GM20000 (cell line): ENCODE data around the gene WNK2.
A peak's percentile ranks its signal among the peaks of the same experiment; 100 is the strongest.

Experiments used
- DNase-seq: peaks from one replicate; pipeline ENCODE4 v3.0.0; 2012; ENCODE audit warnings: low spot score
- CTCF ChIP-seq: IDR thresholded peaks from 2 replicates; pipeline ENCODE4 v1.5.1; 2012; ENCODE audit warnings: mild to moderate bottlenecking, control low read depth; ENCODE audit errors: extremely low read depth, missing control alignments

Gene WNK2

GRCh38 chr9:93304574-93305496, 120.9 kb downstream of the WNK2 start:
- peak; percentile 69 for DNase-seq
- no peak for TF ChIP-seq CTCF

GRCh38 chr9:93305497-93306020, 121.6 kb downstream of the WNK2 start:
- DNase-seq = peak; percentile 28
- no peak for TF ChIP-seq CTCF

GRCh38 chr9:93306081-93306480, 122.1 kb downstream of the WNK2 start:
- TF ChIP-seq CTCF = no peak
- DNase-seq = no peak

GRCh38 chr9:93306579-93307091, 122.7 kb downstream of the WNK2 start:
- TF ChIP-seq CTCF = no peak
- no peak for DNase-seq

- no peak for TF ChIP-seq CTCF
- DNase-seq = no peak
Measured at GRCh38 chr9:93307468-93308157, 123.7 kb downstream of the WNK2 start.

GRCh38 chr9:93308158-93308602, 124.2 kb downstream of the WNK2 start:
- DNase-seq = no peak
- TF ChIP-seq CTCF = no peak

GRCh38 chr9:93308676-93309075, 124.7 kb downstream of the WNK2 start:
- no peak for DNase-seq
- TF ChIP-seq CTCF = no peak
